Subcutaneous abdominal adipose tissue (tissue), 5 donors: ENCODE results near the gene PRUNE2.

Experiments used
- H3K27ac ChIP-seq: one replicate; pipeline ENCODE4 v1.7.0; 2013; ENCODE audit warnings: low read depth, mild to moderate bottlenecking, inconsistent platforms, low read length, moderate library complexity
- H3K27me3 ChIP-seq, 5 donors: one replicate each; pipeline ENCODE4 v1.7.0; 2013; ENCODE audit warnings: low read length in 5 of 5, inconsistent platforms in 1 of 5; ENCODE audit not compliant: control insufficient read depth in 5 of 5, insufficient read depth in 4 of 5
- H3K36me3 ChIP-seq, 5 donors: one replicate each; pipeline ENCODE4 v1.7.0; 2013; ENCODE audit warnings: low read length in 5 of 5; ENCODE audit not compliant: control insufficient read depth in 5 of 5, insufficient read depth in 5 of 5
- H3K4me1 ChIP-seq, 5 donors: one replicate each; pipeline ENCODE4 v1.7.0; 2013; ENCODE audit warnings: low read length in 5 of 5, mild to moderate bottlenecking in 3 of 5, moderate library complexity in 1 of 5; ENCODE audit not compliant: control insufficient read depth in 5 of 5, insufficient read depth in 5 of 5
- H3K4me3 ChIP-seq, 5 donors: one replicate each; pipeline ENCODE4 v1.7.0; 2013; ENCODE audit warnings: low read length in 5 of 5, low read depth in 1 of 5
- H3K9ac ChIP-seq, 5 donors: one replicate each; pipeline ENCODE4 v1.7.0; 2013; ENCODE audit warnings: low read length in 5 of 5, mild to moderate bottlenecking in 4 of 5, moderate library complexity in 3 of 5
- H3K9me3 ChIP-seq, 5 donors: one replicate each; pipeline ENCODE4 v1.7.0; 2013; ENCODE audit warnings: low read length in 5 of 5; ENCODE audit not compliant: control insufficient read depth in 5 of 5
- donor health status: healthy.
- donor health status: healthy.
- donor health status: healthy.
- donor health status: healthy.
- donor health status: healthy.

PRUNE2 gene

DNA sequence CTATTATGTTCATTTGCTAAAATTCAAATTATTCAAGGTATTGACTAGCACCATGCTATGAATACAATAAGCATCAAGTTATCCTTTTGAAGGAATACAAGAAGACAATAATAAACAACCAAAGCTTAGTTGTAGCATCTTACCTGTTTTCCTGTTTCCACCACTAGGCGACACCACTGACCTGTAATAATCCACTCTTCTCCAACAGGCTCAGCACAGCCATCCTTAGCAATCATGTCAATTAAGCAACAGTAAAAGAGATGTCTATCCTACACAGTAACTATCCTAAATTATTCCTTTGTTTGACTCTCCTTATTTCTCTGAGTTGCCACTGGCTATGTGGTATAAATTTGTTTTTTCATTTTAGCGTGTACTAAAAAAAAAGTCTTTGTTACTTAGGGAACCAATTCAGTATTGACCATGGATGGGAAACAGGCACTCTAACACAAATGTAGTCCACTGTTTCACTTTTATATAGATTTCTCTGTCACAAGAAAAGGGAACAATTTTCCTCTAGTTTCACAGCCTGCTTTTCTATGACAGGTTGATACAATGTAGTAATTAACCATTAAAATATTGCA, 95.4 kb downstream of the PRUNE2 start:
- no peaks in the 10 kb centered on the region for H3K27me3 ChIP-seq
- H3K9ac ChIP-seq: no peak overlapping the region
- H3K4me1 ChIP-seq: no peaks in the 10 kb centered on the region
- no peaks in the 10 kb centered on the region for H3K9me3 ChIP-seq
- no peak overlapping the region for H3K27ac ChIP-seq
- no peak overlapping the region for H3K4me3 ChIP-seq
- H3K36me3 ChIP-seq: no peaks in the 10 kb centered on the region

DNA sequence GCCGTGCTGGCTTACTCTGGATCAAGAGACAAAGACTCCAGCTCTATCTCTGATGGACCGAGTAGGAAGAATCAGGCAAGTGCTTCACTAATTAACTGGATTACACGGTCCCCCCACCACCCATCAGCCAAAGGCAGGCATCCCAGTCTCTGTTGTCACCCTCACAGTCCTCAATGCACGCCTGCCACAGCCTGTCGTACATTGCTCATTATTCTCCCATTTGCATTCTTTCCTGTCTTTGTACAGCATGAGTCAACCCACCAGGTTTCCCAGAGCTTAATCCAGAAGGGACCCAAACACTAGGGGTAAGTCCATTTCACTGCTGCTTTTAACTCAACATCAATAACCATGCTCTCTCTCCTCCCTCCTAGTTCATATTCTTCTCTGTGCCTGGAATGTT, 97.3 kb downstream of the PRUNE2 start:
- Histone ChIP-seq H3K4me1 (no peaks in the 10 kb centered on the region), H3K36me3 (no peaks in the 10 kb centered on the region), H3K9me3 (no peaks in the 10 kb centered on the region), H3K9ac (no peak overlapping the region), H3K4me3 (no peak overlapping the region), H3K27ac (no peak overlapping the region), H3K27me3 (peaks cover 0 to 4% (median 0%) of the 10 kb centered on the region in 5 donors)

DNA sequence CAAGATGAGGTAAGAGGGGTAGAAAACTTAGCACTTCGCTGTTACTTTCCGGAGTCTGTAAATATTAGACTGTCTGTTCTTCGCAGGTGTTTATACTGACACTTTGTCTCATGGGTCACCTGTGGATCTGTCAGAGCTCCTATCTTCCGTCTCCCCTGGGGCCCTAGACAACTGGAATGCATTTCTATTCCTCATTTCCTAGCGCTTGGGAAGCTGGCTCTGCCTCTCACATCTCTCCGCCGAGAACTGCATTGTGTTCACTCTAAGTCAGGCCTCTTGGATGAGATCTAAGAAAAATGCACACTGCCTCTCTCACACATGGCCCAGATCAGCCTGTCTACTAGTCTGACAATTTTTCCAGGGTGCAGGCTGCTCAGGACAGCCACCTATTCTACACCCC, 102.2 kb downstream of the PRUNE2 start:
- Histone ChIP-seq H3K9me3 (no peaks in the 10 kb centered on the region), H3K27me3 (peaks cover 0 to 4% (median 0%) of the 10 kb centered on the region in 5 donors), H3K4me1 (no peaks in the 10 kb centered on the region), H3K27ac (no peak overlapping the region), H3K36me3 (no peaks in the 10 kb centered on the region), H3K9ac (no peak overlapping the region), H3K4me3 (no peak overlapping the region)

DNA sequence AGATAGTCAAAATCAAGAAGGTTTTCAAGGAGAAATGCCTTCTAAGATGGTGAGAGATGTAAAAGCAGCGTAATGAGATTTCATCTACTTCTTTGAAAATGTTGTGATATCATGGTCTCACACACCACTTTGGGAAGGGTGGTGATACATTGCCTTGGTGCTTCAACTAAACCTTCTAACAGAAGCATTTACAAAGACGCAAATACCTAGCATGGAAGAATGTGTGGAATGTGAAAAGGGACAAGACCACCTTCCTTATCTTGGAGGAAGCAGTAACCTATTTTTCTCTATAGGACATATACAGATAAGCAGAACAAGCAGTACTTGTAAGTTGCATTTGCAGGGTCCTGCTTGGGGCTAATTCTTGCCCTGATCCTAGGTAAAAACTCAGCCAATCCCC, 102.8 kb downstream of the PRUNE2 start:
- Histone ChIP-seq H3K4me1 (no peaks in the 10 kb centered on the region), H3K9me3 (no peaks in the 10 kb centered on the region), H3K9ac (no peak overlapping the region), H3K27me3 (peaks cover 0 to 4% (median 0%) of the 10 kb centered on the region in 5 donors), H3K36me3 (no peaks in the 10 kb centered on the region), H3K27ac (no peak overlapping the region), H3K4me3 (no peak overlapping the region)

DNA sequence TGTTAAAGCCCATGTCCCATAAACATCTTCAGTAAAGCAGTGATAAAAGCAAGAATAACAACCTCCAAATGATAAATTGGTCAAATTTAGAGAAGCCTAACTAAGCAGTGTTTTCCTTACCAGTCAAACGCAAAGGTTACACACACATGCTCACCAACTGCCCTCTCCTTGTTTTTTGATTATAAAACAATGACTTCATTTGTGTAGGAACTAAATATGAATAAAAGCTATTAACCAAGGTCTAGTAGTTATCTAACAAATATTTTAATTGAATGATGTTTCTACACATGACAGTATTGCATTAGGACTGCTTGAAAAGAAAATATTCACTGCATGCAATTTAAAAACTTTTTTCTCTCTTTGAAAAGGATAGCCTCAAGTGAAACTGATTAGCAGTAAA, 105.0 kb downstream of the PRUNE2 start:
- H3K9me3 ChIP-seq: no peaks in the 10 kb centered on the region
- no peaks in the 10 kb centered on the region for H3K4me1 ChIP-seq
- H3K36me3 ChIP-seq: no peaks in the 10 kb centered on the region
- H3K27ac ChIP-seq: no peak overlapping the region
- H3K27me3 ChIP-seq: peaks cover 0 to 4% (median 0%) of the 10 kb centered on the region in 5 donors
- no peak overlapping the region for H3K9ac ChIP-seq
- no peak overlapping the region for H3K4me3 ChIP-seq

DNA sequence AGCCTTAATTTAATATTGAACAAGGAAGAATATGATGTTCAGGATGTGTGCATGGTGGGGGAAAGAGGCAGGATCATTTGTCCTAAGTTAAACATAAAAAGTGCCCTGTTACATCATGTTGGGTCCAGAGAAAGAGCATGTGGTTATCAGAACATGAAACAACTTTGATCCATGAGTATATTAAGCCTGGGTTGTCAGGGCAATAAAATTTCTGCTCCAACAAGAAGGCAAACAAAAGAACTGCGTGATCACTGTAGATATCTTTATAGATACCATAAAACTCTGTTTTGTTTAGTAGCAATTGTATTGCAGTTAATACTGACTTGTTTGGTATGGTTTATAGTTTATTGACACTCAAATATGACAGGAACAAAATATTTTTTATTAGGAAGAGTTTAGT, 106.4 kb downstream of the PRUNE2 start:
- H3K9me3 ChIP-seq: no peaks in the 10 kb centered on the region
- H3K4me3 ChIP-seq: no peak overlapping the region
- no peak overlapping the region for H3K27ac ChIP-seq
- no peak overlapping the region for H3K9ac ChIP-seq
- no peaks in the 10 kb centered on the region for H3K36me3 ChIP-seq
- H3K4me1 ChIP-seq: no peaks in the 10 kb centered on the region
- H3K27me3 ChIP-seq: peaks cover 0 to 2% (median 0%) of the 10 kb centered on the region in 5 donors

DNA sequence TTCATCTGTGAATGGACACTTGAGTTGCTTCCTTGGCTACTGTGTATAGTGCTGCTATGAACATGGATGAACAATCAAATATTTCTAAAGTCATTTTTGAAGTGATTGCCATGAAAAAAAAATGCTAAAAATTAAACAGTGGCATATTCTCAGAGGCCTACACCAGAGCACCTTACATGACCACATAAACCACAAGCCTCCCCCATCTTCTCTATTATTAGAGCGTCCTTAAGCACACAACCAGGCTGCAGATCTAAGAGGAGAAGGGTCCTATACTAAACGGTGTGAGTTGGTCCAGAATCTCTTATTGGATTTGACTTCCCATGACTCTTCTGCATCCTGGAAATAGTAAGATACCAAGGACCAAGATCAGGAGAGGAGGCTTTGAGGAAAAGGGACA, 107.4 kb downstream of the PRUNE2 start:
- Histone ChIP-seq H3K4me3 (no peak overlapping the region), H3K36me3 (no peaks in the 10 kb centered on the region), H3K9ac (no peak overlapping the region)

DNA sequence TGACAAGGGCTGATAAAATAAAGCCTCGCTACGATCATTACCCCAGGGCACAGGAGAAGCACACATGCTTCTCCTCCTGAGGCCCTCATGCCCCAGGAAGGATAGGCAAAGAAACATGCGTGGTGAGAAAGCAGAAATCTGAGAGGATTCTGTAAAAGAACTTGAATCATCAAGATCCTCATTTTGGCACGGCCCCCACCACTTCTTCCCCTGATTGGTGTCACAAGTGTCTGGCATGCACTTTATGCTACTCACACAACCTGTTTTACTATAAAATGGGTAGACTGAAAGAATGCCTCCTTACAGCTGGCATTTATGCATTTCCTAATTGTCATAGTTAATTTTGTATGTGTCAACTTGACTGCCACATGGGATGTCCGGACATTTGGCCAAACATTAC, 109.6 kb downstream of the PRUNE2 start:
- no peaks in the 10 kb centered on the region for H3K9me3 ChIP-seq
- no peaks in the 10 kb centered on the region for H3K27me3 ChIP-seq
- H3K4me3 ChIP-seq: no peak overlapping the region
- H3K27ac ChIP-seq: no peak overlapping the region
- H3K36me3 ChIP-seq: no peaks in the 10 kb centered on the region
- H3K9ac ChIP-seq: no peak overlapping the region
- H3K4me1 ChIP-seq: no peaks in the 10 kb centered on the region

More for the DNA sequence above, 107.4 kb downstream of the PRUNE2 start:
- no peak overlapping the region for H3K27ac ChIP-seq
- H3K9me3 ChIP-seq: no peaks in the 10 kb centered on the region
- no peaks in the 10 kb centered on the region for H3K27me3 ChIP-seq
- H3K4me1 ChIP-seq: no peaks in the 10 kb centered on the region

DNA sequence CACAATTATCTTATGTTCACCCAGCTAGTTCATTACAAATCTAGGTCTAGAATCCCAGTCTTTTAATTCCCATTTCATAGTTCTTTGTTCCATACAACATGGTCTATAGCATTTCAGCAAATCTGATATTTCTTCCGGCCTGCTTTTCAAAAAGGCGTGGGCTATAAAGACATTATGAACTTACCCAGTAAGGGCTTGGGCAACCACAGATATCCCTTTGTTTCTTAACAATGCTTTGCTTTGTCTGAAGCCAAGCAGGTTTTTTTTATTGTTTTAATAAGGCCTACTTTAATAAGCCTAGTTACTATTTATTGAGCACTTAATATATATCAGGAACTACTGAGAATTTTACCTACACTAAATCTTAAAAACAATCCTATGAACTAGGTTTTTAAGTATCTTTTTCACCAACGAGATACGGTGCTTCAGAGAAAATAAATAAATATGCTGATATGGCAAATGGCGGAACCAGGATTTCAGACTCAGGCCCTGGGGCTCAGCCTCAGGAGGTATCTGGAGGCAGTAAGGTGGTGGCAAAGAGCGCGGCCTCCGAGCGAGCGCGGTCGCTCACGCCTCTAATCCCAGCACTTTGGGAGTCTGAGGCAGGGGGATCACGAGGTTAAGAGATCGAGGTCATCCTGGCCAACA, 112.0 kb downstream of the PRUNE2 start:
- Histone ChIP-seq H3K27me3 (no peaks in the 10 kb centered on the region), H3K4me3 (no peak overlapping the region), H3K4me1 (no peaks in the 10 kb centered on the region), H3K36me3 (no peaks in the 10 kb centered on the region), H3K9me3 (no peaks in the 10 kb centered on the region), H3K27ac (no peak overlapping the region), H3K9ac (no peak overlapping the region)

DNA sequence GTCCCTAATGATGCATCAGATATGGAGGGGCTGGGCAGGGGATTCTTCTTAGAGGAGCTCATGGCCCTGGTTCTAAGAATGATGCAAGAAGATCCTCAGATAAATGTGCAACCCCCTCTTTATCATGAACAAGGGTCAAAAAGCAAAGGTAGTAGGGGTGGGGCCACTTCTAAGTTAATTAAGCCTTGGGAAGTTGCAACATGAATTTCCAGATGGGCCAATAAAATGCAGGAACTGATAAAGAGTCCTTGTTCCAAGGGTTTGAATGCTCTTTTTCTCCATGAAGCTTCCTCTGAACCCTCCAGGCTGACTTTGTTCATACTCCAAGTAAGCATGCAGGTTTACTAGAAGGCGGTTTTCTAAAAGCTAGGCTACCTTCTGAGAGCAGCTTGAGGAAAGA, 116.1 kb downstream of the PRUNE2 start:
- H3K4me1 ChIP-seq: no peaks in the 10 kb centered on the region
- no peak overlapping the region for H3K27ac ChIP-seq
- no peaks in the 10 kb centered on the region for H3K9me3 ChIP-seq
- no peaks in the 10 kb centered on the region for H3K27me3 ChIP-seq
- no peak overlapping the region for H3K9ac ChIP-seq
- H3K4me3 ChIP-seq: no peak overlapping the region
- no peaks in the 10 kb centered on the region for H3K36me3 ChIP-seq
